ENCODE data around the gene PLEKHG2. TPM values are rescaled to one million over a fixed set of nuclear protein-coding genes. Genes with fewer than 3 reads are reported as not detected.
A peak's percentile ranks its signal among the peaks of the same experiment; 100 is the strongest.

Gene PLEKHG2
- polyA plus RNA-seq, 1 donor: 54.9 TPM

DNA sequence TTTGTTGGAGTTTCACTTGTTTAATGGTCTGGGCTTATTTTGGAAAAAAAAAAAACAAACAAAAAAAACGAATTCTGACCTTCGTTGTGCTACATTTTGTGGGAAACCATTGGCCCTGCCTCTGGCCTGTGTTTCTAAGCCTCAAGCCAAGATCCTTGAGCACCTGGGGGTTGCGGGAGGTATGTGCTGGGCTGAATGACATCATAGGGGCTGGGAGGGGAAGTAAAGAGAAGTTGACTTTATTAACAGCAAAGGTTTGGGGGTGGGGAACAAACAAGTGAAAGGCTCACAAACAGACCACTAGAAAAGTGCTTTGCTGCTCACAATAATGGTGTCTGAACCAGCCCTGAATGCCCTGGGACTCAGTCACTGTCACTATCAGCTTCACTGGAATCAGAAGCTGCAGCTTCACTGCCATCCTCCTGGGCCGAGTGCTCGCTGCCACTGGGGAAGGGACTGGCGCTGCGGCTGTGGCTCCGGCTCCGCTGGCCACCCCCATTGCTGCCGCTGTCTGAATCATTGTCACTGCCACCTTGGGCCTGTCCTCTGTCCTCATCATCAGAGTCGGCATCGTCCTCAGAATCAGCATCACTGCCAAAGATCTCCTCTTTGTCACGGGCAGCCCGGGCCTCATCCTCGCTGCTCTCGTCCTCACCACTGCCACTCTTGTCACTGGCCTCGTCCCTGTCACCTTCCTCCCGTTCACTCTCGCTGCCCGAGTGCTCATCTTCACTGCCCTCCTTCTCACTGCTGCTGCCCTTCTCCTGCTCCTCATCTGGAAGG is 26.6 kb upstream of the PLEKHG2 start:
- no peak for DNase-seq

DNA sequence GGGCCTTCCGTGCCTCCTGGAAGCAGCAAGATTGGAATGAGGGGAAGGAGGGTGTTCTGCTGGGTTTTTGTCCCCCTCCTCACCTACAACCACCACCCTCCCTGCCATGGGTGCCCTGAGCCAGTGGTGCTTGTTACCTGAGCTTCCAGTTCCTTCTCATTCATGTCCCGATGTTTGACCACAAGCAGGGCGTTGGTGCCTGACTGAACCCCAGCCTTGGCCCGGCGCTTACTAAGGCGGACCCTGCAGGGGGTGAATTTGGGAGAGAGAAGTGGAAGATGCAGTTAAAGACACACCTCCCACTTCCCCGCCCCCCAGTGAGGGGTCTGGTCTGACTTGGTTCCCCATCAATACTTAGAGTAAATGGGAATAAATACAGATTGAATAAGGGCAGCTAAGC is 25.9 kb upstream of the PLEKHG2 start:
- DNase-seq: no peak

- no peak for DNase-seq
These were observed 23.8 kb upstream of the PLEKHG2 start for GRCh38 chr19:39388657-39389056.

DNA sequence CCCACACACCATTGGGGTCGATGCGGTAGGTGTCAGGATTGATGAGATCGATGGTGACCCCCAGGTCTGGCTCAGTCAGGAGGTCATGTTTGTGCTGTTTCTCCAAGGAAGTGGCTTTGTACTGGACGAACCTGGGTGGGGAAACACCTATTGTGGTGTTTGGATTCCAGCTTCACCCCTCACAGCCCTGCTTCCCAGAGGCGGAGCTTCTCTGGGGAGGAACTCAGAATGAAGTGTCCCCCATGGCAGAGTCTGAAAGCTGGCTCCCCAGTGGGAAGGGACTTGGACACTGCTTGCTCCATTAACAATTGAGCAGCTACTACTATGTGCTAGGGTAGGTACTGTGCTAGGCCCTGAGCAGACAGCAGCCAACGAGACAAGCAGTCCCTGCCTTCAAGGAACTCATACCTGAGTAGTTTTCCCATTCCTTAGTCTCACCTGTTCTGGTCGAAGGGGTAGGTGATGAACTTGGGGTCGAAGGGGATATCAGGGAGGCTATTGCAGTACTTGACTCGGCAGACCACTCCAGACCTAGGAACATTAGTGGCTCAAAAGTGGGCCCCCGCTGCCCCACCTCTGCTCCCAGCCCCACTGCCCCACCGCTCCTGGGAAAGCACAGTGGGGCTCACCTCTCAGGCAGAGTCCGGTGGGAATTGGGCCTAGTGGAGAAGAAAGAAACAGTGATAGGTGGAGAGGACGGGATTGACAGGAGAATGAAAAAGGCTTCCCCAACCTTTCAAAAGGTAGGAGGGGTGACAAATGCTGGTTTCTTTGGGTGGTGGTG is 22.6 kb upstream of the PLEKHG2 start:
- no peak for DNase-seq

DNA sequence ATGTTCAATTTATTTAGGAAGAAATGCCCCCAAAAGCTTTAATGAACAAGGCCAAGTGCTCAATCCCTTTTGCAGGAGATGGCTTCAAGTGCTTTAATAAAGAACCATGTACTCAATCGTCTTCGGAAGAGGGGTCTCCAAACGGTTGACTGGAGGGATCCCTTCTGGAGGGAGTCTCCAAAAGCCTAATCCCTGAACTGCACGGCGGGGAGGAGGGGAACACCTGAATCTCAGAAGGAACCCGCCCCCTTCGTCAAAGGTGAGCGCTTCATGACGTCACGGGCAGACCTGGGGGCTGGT is 22.1 kb upstream of the PLEKHG2 start:
- DNase-seq: no peak

GRCh38 chr19:39390751-39391437 is 21.6 kb upstream of the PLEKHG2 start, which contains the start of the genes MED29 and PAF1:
Gene MED29 (plus strand): TSS chr19:39391378. CDS start chr19:39391423, 45 bp downstream.
Gene PAF1 (minus strand): TSS chr19:39391106. CDS start chr19:39390864, 242 bp downstream.
- DNase-seq: peak; percentile 99

GRCh38 chr19:39397360-39398296 is 14.8 kb upstream of the PLEKHG2 start:
- peak; percentile 88 for DNase-seq

- DNase-seq: no peak
These were observed 14.1 kb upstream of the PLEKHG2 start for GRCh38 chr19:39398297-39398864.

- no peak for DNase-seq
These were observed 12.8 kb upstream of the PLEKHG2 start for GRCh38 chr19:39399668-39400050.

DNA sequence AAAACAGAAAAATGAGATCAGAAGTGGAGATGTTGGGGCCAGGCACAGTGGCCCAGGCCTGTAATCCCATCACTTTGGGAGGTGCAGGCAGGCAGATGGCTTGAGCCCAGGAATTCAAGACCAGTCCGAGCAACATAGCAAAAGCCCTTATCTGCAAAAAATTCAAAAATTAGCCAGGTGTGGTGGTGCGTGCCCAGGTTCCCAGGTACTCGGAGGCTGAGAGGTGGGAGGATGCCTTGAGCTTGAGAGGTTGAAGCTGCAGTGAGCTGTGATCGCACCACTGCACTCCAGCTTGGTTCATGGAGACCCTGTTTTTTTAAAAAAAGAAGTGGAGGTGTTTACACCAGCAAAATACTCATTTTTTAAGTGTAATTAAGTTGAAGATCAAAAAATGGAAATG is 12.4 kb upstream of the PLEKHG2 start:
- no peak for DNase-seq

DNA sequence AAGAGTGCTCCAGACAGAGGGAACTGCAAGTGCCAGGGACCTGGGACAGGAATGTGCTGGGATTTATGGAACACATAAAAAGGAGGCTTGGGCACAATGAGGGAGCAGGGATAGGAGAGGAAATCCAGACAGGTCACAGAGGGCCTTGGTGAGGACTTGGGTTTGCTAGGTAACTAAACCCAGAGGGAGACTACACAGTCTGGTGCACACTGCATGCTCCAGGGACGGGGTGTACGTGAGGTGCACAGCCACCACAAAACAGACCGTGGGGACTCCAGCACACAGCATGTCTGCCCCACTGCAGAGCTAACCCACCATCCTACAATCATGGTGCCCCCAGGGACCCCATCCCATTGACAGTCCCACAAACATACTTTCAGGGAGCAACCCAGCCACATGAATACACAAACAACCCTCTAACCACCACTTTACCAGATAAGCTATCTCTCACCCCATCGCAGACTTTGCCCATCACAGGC is 11.4 kb upstream of the PLEKHG2 start:
- DNase-seq: no peak

- no peak for DNase-seq
These were observed 10.7 kb upstream of the PLEKHG2 start for GRCh38 chr19:39401549-39402345.

DNA sequence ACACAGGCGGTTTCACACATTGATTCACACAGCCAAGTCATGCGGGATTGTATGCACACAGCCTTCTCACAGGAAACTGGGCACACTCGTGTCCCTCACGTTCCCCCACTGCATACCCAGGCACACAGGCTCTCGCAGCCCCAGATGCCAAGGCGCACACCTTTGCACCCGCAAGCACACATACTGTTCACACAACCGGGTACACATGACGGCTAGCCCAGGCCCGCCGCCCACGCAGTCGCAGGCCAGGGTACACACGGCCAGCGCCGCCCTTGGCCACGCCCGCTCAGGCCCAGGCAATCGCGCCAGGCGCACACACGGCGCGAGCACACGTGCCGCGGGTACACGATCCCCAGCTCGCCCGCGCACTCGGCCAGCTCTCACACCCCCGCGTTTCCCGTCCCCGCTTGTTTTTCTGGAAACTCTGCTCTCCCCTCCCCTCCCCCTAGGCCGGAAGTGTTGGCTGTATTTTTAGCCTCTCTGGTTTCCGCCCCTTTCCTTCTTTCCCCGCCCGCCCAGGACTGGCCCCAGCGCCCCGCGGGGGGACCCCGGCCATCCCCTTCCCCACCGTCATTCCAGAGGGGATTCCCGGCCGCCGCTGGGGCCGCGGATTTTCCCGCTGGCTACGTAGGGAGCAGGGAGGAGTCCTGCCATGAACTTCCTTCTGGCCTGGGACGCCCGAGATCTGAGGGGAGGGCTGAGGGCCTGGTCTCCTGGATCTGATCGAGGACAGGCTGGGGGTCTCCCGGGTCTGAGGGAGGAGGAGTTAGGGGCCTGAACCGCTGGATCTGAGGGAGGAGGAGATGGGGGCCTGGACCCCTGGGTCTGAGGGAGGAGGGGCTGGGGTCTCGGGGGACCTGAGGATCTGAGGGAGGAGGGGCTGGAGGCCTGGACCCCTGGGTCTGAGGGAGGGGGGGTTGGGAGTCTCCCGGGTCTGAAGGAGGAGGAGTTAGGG is 9.8 kb upstream of the PLEKHG2 start:
- DNase-seq: peak; percentile 94

DNA sequence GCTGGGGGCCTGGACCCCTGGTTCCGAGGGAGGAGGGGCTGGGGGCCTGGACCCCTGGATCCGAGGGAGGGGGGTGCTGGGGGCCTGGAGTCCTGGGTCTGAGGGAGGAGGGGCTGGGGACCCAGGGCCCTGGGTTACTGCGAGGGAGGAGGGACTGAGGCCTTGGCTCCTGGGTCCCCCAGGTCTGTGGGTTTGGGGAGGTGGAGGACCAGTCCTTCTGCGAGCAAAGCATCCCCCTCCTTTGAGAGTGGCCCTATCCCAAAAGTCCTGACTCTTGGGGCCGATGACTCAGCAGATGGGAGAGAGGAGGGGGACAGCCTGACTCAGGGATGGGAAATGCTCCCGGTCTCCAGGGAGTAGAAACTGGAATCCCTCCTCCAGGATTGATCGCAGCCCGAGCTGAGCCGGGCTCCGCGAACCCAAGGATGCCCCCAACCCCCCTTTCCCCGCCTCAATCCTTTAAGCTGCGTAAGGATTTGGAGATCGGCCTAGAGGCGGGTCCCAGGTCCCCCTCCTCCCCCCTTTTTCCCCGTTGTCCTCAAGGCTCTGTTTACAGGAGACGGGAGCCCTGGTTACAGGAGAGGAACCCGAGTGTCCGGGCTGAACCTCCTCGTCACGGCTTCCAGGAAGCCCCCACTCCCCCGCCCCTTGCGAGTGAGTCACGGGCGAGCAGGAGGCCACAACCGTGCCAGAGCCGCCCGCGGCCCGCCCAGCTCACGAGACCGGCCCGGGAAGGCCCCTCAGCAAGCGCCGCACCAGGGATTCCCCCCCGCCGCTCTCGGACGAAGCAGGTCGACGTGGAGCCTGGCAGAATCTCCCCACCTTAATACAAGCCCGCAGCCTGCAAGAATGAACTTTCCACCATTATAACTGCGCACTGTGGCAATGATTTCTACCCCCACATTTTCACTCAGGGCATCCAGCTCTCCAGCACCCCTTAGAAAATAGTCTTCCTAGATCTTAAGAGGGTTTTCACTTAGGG is 8.8 kb upstream of the PLEKHG2 start:
- DNase-seq: peak; percentile 96

DNA sequence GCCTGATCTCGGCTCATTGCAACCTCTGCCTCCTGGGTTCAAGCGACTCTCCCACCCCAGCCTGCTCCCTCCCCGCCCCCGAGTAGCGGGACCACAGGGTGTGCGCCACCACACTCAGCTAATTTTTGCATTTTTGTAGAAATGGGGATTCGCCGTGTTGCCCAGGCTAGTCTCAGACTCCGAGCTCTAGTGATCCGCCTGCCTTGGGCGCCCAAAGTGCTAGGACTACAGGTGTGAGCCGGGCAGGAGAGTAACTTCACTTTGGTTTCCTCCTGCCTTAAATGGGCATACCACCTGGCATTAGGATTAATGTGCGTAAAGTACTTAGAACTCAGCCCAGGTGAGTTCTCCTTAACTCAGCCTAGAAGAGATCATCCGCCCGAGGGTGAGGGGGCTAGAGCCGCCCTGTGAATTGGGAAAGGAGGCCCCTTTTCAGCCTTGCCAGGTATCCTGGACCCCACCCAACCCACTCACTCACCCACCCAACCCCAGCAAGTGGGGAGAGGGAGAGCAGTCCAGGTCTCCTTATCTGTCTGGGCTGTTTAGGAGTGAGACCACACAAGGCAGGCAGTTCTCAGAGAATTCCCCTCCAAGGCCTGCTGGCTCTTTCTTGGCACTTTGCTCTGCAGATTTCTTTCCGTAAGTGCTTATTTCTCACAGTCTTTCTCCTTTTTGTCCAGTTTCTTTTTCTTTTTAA is 7.1 kb upstream of the PLEKHG2 start:
- no peak for DNase-seq

DNA sequence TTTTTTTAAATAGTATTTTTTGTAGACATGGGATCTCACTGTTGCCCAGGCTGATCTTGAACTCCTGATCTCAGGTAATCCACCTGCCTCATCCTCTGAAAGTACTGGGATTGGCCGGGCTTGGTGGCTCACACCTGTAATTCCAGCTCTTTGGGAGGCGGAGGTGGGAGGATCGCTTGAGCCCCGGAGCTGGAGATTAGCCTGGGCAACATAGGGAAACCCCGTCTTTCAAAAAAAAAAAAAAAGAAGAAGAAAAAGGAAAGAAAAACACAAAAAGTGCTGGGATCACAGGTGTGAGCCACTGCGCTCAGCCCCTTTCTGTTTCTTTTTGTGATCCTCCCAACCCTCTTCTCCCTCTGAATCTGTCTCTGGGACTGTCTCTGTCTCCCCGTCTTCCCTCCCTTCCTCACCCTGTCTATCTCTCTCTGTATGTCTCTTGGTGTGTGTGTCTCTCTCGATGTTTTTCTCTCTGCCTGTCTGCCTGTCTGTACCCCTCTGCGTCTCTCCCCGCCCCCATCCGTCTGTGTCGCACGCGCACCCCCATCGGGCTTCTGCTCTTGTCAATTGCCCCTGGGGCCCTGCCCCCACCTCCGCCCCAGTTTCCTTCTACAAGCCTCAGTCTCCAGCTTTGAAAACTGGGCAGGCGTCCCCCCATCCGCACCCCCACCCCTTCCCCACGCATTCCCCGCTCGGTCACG is 6.4 kb upstream of the PLEKHG2 start:
- no peak for DNase-seq
